ENCODE data around the gene EFNA4. TPM values are rescaled to one million over a fixed set of nuclear protein-coding genes. Genes with fewer than 3 reads are reported as not detected.

The EFNA4 gene
- total and polyA plus RNA-seq, 9 of the 15 experiments (the other 6 are each of a cell fraction or from before 2014, with no cell fraction given), result 0.68 to 7.4 (median 6.1) TPM

GRCh38 chr1:155080312-155081228 is 17.0 kb downstream of the EFNA4 start (continued):
- no peak for TF ChIP-seq PHB (CRISPR knock-in tag; IDR thresholded peaks at IDR 0.05)
- no peak for TF ChIP-seq BRD9 (IDR thresholded peaks at IDR 0.05; ENCODE audit: low read depth, partially characterized antibody)
- TF ChIP-seq ESRRA (IDR thresholded peaks at IDR 0.05; ENCODE audit: borderline replicate concordance, low read depth), result no peak
- TF ChIP-seq ARNT (IDR thresholded peaks at IDR 0.05), result no peak
- no peak for TF ChIP-seq FOXP4 (CRISPR knock-in tag; IDR thresholded peaks at IDR 0.05; ENCODE audit: borderline replicate concordance)
- no peak for TF ChIP-seq ZBTB11 (CRISPR knock-in tag; IDR thresholded peaks at IDR 0.05)
- TF ChIP-seq IRF1 (CRISPR knock-in tag; IDR thresholded peaks at IDR 0.05; ENCODE audit: borderline replicate concordance), result no peak
- no peak for TF ChIP-seq ETS1 (conservative IDR thresholded peaks at IDR 0.05; ENCODE audit: control insufficient read depth, low read depth, low read length)
- no peak for TF ChIP-seq STAT6 (CRISPR knock-in tag; IDR thresholded peaks at IDR 0.05)
- no peak for TF ChIP-seq SAFB2 (IDR thresholded peaks at IDR 0.05; ENCODE audit: borderline replicate concordance, low read depth, low read length, severe bottlenecking)
- TF ChIP-seq CREBBP (IDR thresholded peaks at IDR 0.05; ENCODE audit: low read depth, low read length), result no peak
- no peak for TF ChIP-seq FOS (IDR thresholded peaks at IDR 0.05; ENCODE audit: extremely low read depth, insufficient read length)
- TF ChIP-seq PTTG1 (tag; IDR thresholded peaks at IDR 0.05; ENCODE audit: low read depth), result no peak

All from K562 (cell line).